HG03354 (cell line): ENCODE measurements around the gene SLC25A22.

ENCODE experiments used
- ATAC-seq: cut with Tn5 transposase; IDR thresholded peaks from one replicate; pipeline ENCODE4 v1.9.1; 2021; ENCODE audit warnings: mild to moderate bottlenecking; ENCODE audit not compliant: unreplicated experiment, poor library complexity, severe bottlenecking

Gene SLC25A22

DNA sequence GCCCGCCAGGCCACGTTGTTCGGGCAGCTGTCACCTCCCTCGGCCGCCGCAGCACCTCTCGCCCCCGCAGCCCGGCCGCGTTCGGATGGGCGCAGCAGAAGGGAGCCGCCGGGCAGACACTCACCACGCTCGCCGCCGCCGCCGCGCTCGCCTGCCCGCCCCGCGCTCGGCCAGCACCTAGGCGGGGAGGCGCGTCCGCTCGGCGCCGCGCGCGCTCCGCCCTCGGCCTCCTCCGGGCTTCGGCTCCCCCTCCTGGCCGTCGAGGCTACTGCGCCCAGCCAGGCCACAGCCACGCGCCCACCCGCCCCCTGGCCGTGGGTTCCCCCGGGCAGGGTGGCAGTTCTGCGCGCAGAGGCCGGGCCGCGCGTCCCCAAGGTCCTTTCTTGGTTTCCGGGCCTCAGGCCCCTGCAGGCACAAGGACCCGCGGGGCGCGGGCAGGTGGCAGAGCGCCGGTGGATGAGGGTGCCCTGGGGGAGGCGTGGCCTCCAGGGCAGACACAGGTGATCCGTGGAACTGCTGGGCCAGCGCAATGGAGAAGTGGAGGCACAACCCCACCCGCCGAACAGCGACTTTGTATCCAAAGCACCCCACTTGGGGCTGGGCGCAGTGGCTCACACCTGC lies at the start of gene SLC25A22:
Gene SLC25A22 (minus strand): TSS at position 189 of the 621 bp plus-strand sequence. CDS start 3,275 bp downstream, outside the sequence.
- peak; percentile 69 for ATAC-seq

DNA sequence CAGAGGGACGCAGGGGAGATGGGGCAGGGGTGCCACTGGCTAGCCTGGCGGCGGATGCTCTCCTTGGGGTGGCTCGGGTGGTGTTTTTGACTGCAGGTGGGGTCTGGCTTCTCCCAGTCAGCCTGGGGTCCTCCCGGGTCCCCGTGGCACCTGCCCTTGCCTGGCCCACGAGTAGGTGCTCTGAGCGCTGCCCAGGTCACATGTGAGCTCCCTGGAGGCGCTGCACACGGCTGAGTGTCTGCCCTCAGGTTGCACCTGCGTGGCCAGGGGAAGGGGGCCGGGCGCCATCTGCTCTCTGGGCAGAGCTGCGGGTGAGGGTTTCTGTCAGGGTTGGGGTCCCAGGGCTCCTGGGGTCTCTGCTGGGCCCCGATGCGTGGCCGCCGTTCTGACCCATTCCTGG lies 49.8 kb upstream of the SLC25A22 start:
- ATAC-seq = no peak

- ATAC-seq = no peak
Observed at GRCh38 chr11:846496-847098, 48.5 kb upstream of the SLC25A22 start.

GRCh38 chr11:845872-846495 lies 47.9 kb upstream of the SLC25A22 start:
- ATAC-seq = no peak

DNA sequence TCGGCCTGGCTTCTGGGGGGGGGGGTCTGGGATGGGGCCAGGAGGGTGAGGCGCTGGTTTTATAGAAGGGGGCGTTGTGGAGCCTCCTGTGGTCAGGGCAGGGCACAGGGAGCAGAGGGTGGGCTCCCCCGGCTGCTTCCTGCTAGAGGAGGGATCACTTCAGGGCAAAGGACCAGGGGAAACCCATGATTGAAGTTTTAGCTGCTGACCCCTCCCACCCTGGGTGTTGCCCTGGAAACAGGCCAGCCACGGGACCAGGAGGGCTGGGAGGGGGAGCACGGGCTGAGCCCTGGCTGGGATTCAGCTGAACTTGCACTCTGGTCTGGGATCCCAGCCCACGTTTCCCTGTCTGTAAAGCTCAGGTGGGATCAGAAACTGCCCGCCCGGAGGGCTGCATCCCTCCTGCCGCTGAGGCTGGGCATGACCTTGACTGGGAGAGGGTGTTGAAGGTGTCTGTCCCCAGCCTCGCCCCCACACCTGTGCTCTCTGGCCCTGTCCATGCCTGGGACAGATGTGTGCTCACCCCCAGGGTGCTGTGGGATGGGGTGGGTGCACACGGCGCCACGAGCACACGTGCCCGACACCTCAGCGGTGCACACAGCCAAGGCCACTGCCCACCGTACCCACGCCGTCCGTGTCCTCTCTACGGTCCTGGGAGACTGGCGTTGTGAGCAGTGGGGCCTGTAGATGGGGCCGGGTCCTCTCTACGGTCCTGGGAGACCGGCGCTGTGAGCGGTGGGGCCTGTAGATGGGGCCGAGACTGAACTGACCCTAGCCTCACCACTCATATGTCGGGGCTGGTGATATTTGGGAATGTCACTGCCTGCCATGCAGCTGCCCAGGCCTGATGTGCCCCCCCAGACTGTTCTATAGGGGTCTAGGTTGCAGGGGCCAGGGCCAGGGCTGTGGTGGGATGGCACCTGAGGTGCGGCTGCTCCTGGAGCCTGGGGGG lies 46.9 kb upstream of the SLC25A22 start:
- no peak for ATAC-seq

DNA sequence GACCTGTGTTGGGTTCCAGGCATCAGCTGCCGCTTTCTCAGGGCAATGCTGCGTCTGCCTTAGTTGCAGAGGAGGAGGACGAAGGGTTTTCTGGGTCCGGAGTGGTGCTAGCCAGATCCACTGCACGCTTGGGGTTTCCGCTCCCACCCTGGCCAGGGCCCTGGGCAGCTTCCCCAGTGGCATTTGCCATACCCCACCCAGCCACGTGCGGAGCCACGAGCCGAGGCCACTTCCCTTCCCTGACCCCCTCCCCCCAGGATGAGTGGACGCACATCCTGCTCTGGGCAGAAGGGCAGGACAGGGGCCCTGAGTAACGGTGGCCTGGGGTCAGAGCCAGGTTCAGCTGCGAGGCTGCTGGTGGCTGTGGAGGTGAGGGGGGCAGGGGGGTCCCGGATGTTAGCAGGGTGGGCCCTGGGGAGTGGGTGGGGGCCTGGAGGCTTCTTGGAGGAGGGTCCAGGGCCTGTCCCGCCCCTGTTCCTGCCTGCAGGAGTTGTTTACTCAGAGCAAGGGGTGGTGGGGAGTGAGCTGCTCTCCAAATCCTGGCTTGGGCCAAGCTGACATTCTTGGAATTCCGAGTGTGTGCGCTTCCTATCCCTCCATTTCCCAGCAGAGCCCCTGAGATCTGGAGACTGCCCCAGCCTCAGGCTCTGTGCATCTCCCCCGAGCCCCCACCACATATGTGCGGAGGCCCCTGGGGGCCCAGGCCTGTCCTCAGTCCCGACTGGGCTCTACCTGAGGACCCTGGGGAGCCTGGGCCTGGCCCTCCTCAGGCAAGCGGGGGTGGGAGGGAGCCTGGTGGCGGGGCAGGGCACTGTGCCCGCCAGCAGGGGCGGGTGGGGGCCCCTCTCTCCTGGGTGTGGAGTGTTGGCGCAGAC lies 46.0 kb upstream of the SLC25A22 start:
- no peak for ATAC-seq

DNA sequence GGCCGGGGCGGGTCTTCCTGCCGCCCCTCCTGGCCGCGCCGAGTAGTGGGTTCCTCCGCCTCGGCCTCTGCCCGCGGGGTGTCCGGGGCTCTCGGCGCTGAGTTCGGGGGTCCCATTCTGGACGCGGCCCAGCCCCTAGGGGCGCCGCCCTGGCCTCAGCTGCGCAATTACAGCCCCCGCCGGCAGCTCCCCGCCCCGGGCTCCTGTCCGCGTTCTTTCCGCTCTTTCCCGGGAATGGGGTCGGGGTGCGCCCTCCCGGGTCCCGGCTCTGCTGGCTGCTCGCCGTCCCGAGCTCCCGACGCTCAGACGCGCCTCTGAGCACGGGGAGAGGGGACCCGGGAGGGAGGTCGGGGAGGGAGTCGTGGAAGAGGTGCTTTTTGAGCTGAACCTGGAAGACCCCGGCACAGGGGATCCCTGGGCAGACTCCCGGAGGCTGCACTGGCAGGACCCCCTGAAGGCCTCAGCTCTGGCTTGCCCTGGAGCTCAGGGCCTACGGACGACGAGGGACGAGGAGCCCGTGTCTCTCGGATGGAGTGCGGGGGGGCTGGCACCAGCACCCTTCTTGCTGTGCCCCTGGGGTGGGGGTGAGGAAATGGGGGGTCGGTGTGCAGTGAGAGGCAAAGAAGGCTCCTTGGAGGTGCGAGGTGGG lies 45.1 kb upstream of the SLC25A22 start:
- peak; percentile 2 for ATAC-seq

- ATAC-seq = peak; percentile 68
Observed at GRCh38 chr11:842370-843002, 44.4 kb upstream of the SLC25A22 start, which contains the start of the genes POLR2L and TSPAN4. Gene POLR2L (minus strand): TSS chr11:842529. CDS start chr11:842508, 21 bp downstream. Gene TSPAN4 (plus strand): TSS chr11:842852. CDS start chr11:850305, 7,453 bp downstream.

DNA sequence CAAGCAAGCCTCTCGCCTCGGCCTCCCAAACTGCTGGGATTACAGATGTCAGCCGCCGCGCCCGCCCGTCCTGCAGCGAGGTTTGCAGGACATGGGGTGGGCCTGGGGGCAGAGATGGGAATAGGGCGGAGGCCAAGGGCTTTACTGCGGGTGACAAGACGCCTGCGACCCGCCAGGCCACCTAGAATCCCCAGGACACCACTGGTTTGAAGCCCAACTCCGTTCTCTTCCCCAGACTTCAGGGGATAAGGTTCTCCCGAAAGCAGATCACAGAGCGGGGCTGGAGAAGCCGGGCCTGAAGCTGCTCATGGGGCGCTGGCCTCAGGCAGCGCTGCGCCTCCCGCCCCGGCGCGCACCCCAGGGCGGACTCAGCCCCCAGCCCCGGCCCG lies 43.9 kb upstream of the SLC25A22 start:
- ATAC-seq = peak; percentile 41

DNA sequence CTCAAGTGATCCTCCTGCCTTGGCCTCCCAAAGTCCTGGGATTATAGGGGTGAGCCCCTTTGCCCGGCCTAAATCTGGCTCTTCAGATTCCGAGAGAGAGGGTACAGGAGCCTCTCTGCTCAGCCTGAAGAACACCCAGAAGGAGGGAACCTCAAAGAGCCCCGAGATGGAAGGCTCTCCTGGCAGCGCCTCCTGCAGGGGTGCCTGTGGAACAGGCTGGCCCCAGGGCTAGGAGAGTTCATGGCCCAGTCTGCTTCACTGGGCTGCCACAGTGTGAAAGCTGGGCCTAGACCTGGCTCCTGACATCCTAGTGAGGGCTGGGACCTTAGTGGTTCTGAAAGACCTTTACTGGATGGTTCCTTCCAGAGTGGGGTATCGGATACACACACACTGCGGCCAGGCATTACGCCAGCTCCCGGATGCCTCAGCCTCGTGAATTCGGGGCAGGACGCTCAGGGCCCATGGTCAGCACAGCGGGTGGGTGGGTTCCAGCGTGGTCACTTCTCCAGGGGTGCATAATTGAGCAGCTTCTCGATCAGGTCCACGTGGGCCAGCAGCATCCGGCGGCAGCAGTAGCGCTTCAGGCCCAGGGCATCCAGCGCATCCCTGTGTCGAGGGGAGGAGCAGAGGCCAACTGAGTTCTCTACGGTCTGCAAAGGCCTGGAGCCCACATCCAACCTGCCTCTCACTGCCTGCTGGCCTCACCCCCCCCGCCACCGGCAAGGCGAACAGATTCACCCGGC lies 42.0 kb upstream of the SLC25A22 start:
- ATAC-seq = no peak

- no peak for ATAC-seq
Observed at GRCh38 chr11:839280-839623, 41.2 kb upstream of the SLC25A22 start.

- ATAC-seq = no peak
Observed at GRCh38 chr11:838441-839279, 40.6 kb upstream of the SLC25A22 start.

DNA sequence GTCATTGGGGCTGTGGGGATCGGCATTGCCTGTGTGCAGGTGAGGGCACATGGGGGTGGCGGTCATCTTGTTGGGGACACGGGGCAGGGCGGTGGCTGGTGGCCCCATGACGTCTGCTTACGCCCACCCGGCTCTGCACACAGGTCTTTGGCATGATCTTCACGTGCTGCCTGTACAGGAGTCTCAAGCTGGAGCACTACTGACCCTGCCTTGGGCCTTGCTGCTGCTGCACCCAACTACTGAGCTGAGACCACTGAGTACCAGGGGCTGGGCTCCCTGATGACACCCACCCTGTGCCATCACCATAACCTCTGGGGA lies 39.9 kb upstream of the SLC25A22 start:
- ATAC-seq = no peak

DNA sequence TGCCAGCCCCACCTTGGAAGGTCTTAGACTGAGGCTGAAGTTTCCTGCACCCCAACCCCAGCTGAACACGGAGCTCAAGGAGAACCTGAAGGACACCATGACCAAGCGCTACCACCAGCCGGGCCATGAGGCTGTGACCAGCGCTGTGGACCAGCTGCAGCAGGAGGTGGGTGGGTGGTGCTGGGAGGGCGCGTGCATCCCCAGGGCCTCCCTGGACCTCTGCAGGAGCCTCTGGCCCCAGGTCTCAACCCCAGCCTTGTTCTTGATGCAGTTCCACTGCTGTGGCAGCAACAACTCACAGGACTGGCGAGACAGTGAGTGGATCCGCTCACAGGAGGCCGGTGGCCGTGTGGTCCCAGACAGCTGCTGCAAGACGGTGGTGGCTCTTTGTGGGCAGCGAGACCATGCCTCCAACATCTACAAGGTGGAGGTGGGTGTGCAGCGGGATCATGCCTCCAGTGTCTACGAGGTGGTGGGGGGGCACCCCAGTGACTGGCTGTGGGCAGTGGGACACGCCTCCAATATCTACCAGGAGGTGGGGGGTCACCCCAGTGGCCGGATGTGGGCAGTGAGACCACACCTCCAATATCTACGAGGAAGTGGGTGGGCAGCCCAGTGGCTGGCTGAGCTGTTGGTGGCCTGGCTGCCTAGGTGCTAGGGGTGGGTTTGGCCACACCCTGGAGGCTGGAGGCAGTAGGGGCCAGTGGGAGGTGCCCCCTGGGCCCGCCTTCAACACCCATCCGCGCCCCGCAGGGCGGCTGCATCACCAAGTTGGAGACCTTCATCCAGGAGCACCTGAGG lies 39.3 kb upstream of the SLC25A22 start:
- ATAC-seq = no peak

GRCh38 chr11:836700-837099 lies 38.6 kb upstream of the SLC25A22 start:
- ATAC-seq = no peak

GRCh38 chr11:836274-836673 lies 38.2 kb upstream of the SLC25A22 start:
- no peak for ATAC-seq
